Lung (tissue), 12 donors: ENCODE measurements around the gene CDH4. TPM values are rescaled to one million over a fixed set of nuclear protein-coding genes. Genes with fewer than 3 reads are reported as not detected.

Experiments
- ATAC-seq: fragments of 200-7000 bp; cut with Tn5 transposase; one replicate; pipeline ENCODE4 v1.9.1; 2020; ENCODE audit warnings: moderate number of reproducible peaks; ENCODE audit not compliant: insufficient read depth, low FRiP score
- DNase-seq, 3 donors: peaks; one replicate each; pipeline ENCODE4 v3.0.0-alpha.2; 2013 to 2017
- H3K27ac ChIP-seq, 2 donors: one replicate each; pipeline ENCODE4 v1.5.1; 2013; ENCODE audit warnings: mild to moderate bottlenecking in 2 of 2, moderate library complexity in 2 of 2, control low read depth in 1 of 2, inconsistent platforms in 1 of 2, low read depth in 1 of 2, low read length in 1 of 2
- H3K27me3 ChIP-seq, 3 donors: one replicate each; pipeline ENCODE4 v1.5.1; 2013; ENCODE audit warnings: low read length in 2 of 3; ENCODE audit not compliant: control insufficient read depth in 3 of 3, insufficient read depth in 3 of 3
- H3K36me3 ChIP-seq, 4 donors: one replicate each; pipeline ENCODE4 v1.5.1; 2013; ENCODE audit warnings: low read length in 4 of 4, mild to moderate bottlenecking in 1 of 4, moderate library complexity in 1 of 4; ENCODE audit not compliant: control insufficient read depth in 4 of 4, insufficient read depth in 4 of 4
- H3K4me1 ChIP-seq, 5 donors: one replicate each; pipeline ENCODE4 v1.5.1; 2013; ENCODE audit warnings: low read length in 5 of 5, mild to moderate bottlenecking in 2 of 5, moderate library complexity in 1 of 5; ENCODE audit not compliant: control insufficient read depth in 5 of 5, insufficient read depth in 5 of 5
- H3K4me3 ChIP-seq: one replicate; pipeline ENCODE4 v1.5.1; 2013; ENCODE audit warnings: mild to moderate bottlenecking, control low read depth, moderate library complexity
- H3K9ac ChIP-seq, 2 donors: one replicate each; pipeline ENCODE4 v1.5.1; 2013; ENCODE audit warnings: low read length in 2 of 2, control low read depth in 1 of 2; ENCODE audit not compliant: insufficient read depth in 1 of 2
- H3K9me3 ChIP-seq, 4 donors: one replicate each; pipeline ENCODE4 v1.5.1; 2013; ENCODE audit warnings: low read length in 3 of 4, mild to moderate bottlenecking in 1 of 4, moderate library complexity in 1 of 4; ENCODE audit not compliant: control insufficient read depth in 4 of 4, insufficient read depth in 3 of 4
- CTCF ChIP-seq: IDR thresholded peaks from 2 replicates; pipeline ENCODE4 v1.5.1; 2012; ENCODE audit warnings: mild to moderate bottlenecking; ENCODE audit errors: control extremely low read depth, extremely low read depth
- WGBS, 2 donors: extraction: QIAGEN DNeasy Blood & Tissue Kit; methylation state at CpG; one replicate each; pipeline ENCODE4 v1.1.7; 2013; 5-methylcytosine and 5-hydroxymethylcytosine counted together
- polyA plus RNA-seq, 2 donors: library from polyadenylated mRNA; stranded (reverse); fragments of 200-250 nt; gene quantifications; one replicate each; pipeline ENCODE4 v1.2.1, GENCODE V29; 2013
- total RNA-seq, 2 donors: library from RNA; depleted of rRNA in 1 of 2; stranded (reverse); fragments of >200 nt in 1 of 2; gene quantifications; one replicate each; pipeline ENCODE4 v1.2.1, GENCODE V29; 2014 to 2021
- donor health status: control.
- donor health status: control.
- donor health status: Bipolar disorder and iron deficiency.
- donor health status: healthy.
- donor health status: DM: yes; HTN: yes; CAD: no.

Gene CDH4
- total and polyA plus RNA-seq, 4 donors = 0.10 to 2.1 (median 0.34) TPM

- Histone ChIP-seq H3K4me1 (peaks cover 0 to 19% (median 0%) of the 10 kb centered on the region in 5 donors), H3K27me3 (peaks cover 0 to 4% (median 0%) of the 10 kb centered on the region in 3 donors), H3K4me3 (no peak overlapping the region), H3K9me3 (peaks cover 0 to 15% (median 0%) of the 10 kb centered on the region in 4 donors), H3K36me3 (no peaks in the 10 kb centered on the region), H3K27ac (no peak overlapping the region), H3K9ac (no peak overlapping the region)
- TF ChIP-seq CTCF = no peak
- DNase-seq = no peak
- ATAC-seq = no peak
- 90 to 93% methylated on average over 8 of the region's 8 CpGs for WGBS, 2 donors
Observed at GRCh38 chr20:61274326-61274725, 22.3 kb downstream of the CDH4 start.

GRCh38 chr20:61278296-61278695, 26.2 kb downstream of the CDH4 start:
- TF ChIP-seq CTCF = no peak
- WGBS, 2 donors = 69 to 80% methylated on average over 4 of the region's 4 CpGs
- no peaks in the 10 kb centered on the region for H3K4me1 ChIP-seq
- H3K9ac ChIP-seq = no peak overlapping the region
- H3K4me3 ChIP-seq = no peak overlapping the region
- peaks cover 0 to 15% (median 1%) of the 10 kb centered on the region in 4 donors for H3K9me3 ChIP-seq
- no peak for DNase-seq
- H3K27ac ChIP-seq = no peak overlapping the region
- peaks cover 0 to 4% (median 0%) of the 10 kb centered on the region in 3 donors for H3K27me3 ChIP-seq
- no peak for ATAC-seq
- H3K36me3 ChIP-seq = no peaks in the 10 kb centered on the region

GRCh38 chr20:61279621-61280150, 27.6 kb downstream of the CDH4 start:
- Histone ChIP-seq H3K27me3 (peaks cover 0 to 4% (median 0%) of the 10 kb centered on the region in 3 donors), H3K9me3 (peaks cover 0 to 8% (median 1%) of the 10 kb centered on the region in 4 donors), H3K4me1 (no peaks in the 10 kb centered on the region), H3K27ac (no peak overlapping the region), H3K9ac (no peak overlapping the region), H3K36me3 (no peaks in the 10 kb centered on the region), H3K4me3 (no peak overlapping the region)
- 83% methylated on average over 17 of the region's 17 CpGs for WGBS, 2 donors
- TF ChIP-seq CTCF = no peak
- ATAC-seq (no peak), DNase-seq (no peak)
